Kidney (tissue), 14 donors: ENCODE results near the gene CHSY3. TPM values are rescaled to one million over a fixed set of nuclear protein-coding genes. Genes with fewer than 3 reads are reported as not detected.

Experiments
- DNase-seq, 5 donors: peaks; one replicate each; pipeline ENCODE4 v3.0.0-alpha.2; 2013 to 2020
- FAIRE-seq: peaks from 2 replicates; lab custom pipeline; 2012; peaks lifted over from hg19 to GRCh38; lab: Jason Lieb, UNC
- H3K27ac ChIP-seq, 2 donors: one replicate each; pipeline ENCODE4 v1.7.0; 2013; ENCODE audit warnings: low read depth in 2 of 2, low read length in 2 of 2, inconsistent platforms in 1 of 2
- H3K27me3 ChIP-seq: one replicate; pipeline ENCODE4 v1.7.1; 2013; ENCODE audit warnings: low read length, inconsistent platforms; ENCODE audit not compliant: control insufficient read depth, insufficient read depth
- H3K36me3 ChIP-seq, 3 donors: one replicate each; pipeline versions ENCODE4 v1.7.0 to v1.7.1; 2013; ENCODE audit warnings: low read length in 3 of 3, control low read depth in 1 of 3, inconsistent platforms in 1 of 3; ENCODE audit not compliant: insufficient read depth in 3 of 3, control insufficient read depth in 2 of 3
- H3K4me1 ChIP-seq, 3 donors: one replicate each; pipeline versions ENCODE4 v1.7.0 to v1.7.1; 2013; ENCODE audit warnings: low read length in 3 of 3, inconsistent platforms in 1 of 3, low read depth in 1 of 3; ENCODE audit not compliant: control insufficient read depth in 2 of 3, insufficient read depth in 2 of 3
- H3K4me3 ChIP-seq, 3 donors: one replicate each; pipeline versions ENCODE4 v1.7.0 to v1.8.1; 2013; ENCODE audit warnings: low read length in 3 of 3, control low read depth in 1 of 3, inconsistent platforms in 1 of 3
- H3K9ac ChIP-seq, 3 donors: one replicate each; pipeline versions ENCODE4 v1.7.0 to v1.7.1; 2013; ENCODE audit warnings: low read length in 3 of 3, control low read depth in 1 of 3, inconsistent platforms in 1 of 3
- H3K9me3 ChIP-seq, 3 donors: one replicate each; pipeline versions ENCODE4 v1.7.0 to v1.7.1; 2013; ENCODE audit warnings: low read length in 3 of 3, control low read depth in 1 of 3, inconsistent platforms in 1 of 3; ENCODE audit not compliant: control insufficient read depth in 2 of 3, insufficient read depth in 1 of 3
- intact Hi-C: fragments of 100-400 bp; cut with DNase I; formaldehyde crosslinking; loops from one replicate; pipeline ENCODE4 v1.11.1; 2022
- polyA plus RNA-seq: library from polyadenylated mRNA; stranded (reverse); fragments of 350-450 nt; fragmentation: Illumina TruSeq; extraction: RNeasy Lipid Tissue Mini Kit (QIAGEN cat#74804); gene quantifications from one replicate; pipeline ENCODE4 v1.2.3, GENCODE V29; 2014; ENCODE audit warnings: low read depth, low replicate concordance; ENCODE audit not compliant: insufficient read depth
- total RNA-seq: library from RNA; stranded (reverse); fragmentation: NEBNext Ultra II Directional; extraction: Animal tissue kit (Norgen Biotek cat#: 25700); gene quantifications from one replicate; pipeline ENCODE4 v1.2.1, GENCODE V29; 2021
- TF ChIP-seq, protein P1 (sequence below): IDR thresholded peaks from 3 replicates; pipeline ENCODE4 v1.5.1; 2012; ENCODE audit warnings: mild to moderate bottlenecking, moderate library complexity, borderline replicate concordance; ENCODE audit not compliant: insufficient read depth; ENCODE audit errors: extremely low read depth
- donor health status: control.
- donor health status: control.
- donor health status: control.
- donor health status: control.
- donor health status: control.
- donor health status: DM: yes; HTN: yes; CAD: no.
- donor health status: Normal renal cell carcinoma (clear cell type).

Gene CHSY3
- total and polyA plus RNA-seq, 2 donors from 2014 or later = 0.13 to 3.0 TPM

DNA sequence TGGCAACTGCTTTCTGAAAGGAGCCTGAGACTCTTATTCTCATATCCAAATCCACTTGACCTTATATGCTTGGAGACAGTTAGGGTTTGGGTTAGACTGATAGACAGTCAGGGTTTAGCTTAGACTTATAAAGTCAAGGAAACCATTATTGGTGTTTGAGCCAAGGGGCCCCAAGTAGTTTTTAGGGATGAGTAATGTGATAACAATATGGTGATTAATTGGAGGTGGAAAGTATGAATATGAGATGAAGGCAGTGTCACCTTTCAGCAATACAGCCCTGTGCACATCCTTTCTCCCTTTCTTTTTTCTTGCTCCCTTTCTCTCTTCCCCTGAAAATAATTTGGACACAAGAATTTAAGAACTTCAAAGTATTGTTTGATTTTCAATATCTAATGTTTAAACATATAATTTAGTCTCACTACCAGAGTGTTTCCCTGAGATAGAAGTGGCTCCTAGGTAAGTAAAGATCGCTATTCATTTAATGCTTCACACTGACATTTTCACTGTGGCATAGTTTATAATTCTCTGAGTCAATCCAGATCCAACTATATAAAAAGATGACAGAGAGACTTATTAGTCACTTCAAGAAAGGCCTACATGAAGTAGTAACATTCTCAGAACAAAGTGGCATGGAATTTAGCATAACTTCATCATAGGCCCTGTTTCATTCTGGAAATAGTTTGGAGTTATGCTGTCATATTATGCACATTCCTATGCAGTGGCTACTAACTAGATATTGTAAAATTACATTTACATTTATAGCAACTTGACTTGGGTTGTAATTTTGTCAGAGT is 200.8 kb downstream of the CHSY3 start:
- FAIRE-seq (no peak), DNase-seq (no peak)
- H3K4me1 ChIP-seq = no peaks in the 10 kb centered on the region
- TF ChIP-seq, protein P1, sequence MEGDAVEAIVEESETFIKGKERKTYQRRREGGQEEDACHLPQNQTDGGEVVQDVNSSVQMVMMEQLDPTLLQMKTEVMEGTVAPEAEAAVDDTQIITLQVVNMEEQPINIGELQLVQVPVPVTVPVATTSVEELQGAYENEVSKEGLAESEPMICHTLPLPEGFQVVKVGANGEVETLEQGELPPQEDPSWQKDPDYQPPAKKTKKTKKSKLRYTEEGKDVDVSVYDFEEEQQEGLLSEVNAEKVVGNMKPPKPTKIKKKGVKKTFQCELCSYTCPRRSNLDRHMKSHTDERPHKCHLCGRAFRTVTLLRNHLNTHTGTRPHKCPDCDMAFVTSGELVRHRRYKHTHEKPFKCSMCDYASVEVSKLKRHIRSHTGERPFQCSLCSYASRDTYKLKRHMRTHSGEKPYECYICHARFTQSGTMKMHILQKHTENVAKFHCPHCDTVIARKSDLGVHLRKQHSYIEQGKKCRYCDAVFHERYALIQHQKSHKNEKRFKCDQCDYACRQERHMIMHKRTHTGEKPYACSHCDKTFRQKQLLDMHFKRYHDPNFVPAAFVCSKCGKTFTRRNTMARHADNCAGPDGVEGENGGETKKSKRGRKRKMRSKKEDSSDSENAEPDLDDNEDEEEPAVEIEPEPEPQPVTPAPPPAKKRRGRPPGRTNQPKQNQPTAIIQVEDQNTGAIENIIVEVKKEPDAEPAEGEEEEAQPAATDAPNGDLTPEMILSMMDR = no peak
- intact Hi-C loops = no loop called here
- no peak overlapping the region for H3K27ac ChIP-seq
- H3K9me3 ChIP-seq = no peaks in the 10 kb centered on the region
- no peak overlapping the region for H3K4me3 ChIP-seq
- H3K9ac ChIP-seq = no peak overlapping the region
- no peaks in the 10 kb centered on the region for H3K36me3 ChIP-seq
- no peaks in the 10 kb centered on the region for H3K27me3 ChIP-seq

DNA sequence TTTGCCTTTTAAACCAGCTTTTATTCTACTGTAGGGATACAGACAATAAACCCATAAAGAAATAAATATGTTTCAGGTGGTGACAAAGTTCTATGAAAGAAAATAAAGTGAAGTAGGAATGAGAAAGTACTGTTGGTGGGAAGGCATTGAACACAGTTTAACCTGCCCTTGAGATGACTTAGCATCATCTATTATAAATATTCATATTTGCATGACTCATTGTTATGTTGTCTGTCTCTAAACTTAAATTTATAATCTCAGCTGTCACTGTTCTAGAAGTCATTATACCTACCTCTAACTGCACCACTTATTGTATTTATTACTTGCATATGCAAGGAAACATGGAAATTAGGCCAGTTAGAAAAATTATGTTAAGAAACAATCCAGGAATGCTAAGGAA is 202.2 kb downstream of the CHSY3 start:
- intact Hi-C loops = no loop called here
- FAIRE-seq = no peak
- H3K27ac ChIP-seq = no peak overlapping the region
- DNase-seq = no peak
- no peak overlapping the region for H3K9ac ChIP-seq
- no peaks in the 10 kb centered on the region for H3K4me1 ChIP-seq
- H3K9me3 ChIP-seq = no peaks in the 10 kb centered on the region
- TF ChIP-seq, protein P1 = no peak
- H3K4me3 ChIP-seq = no peak overlapping the region
- no peaks in the 10 kb centered on the region for H3K36me3 ChIP-seq
- no peaks in the 10 kb centered on the region for H3K27me3 ChIP-seq

DNA sequence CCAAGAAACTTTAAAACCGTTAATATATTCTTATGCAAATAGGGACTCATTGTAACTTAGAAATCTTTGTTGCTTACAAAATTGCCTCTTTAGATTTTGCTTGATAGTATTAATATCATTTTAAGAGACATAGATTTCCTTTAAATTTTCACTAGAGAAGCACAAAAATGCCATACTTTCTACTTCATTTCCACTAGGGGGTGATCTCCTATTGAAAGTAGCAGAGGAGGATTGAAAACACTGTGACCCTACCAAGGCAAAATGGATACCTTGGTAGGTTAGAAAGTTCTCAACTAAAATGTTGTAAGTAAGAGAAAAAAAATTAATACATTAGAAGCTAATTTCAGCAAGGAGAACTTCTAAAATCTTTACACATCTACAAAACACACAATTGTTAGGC is 204.9 kb downstream of the CHSY3 start:
- intact Hi-C loops = no loop called here
- Histone ChIP-seq H3K9ac (no peak overlapping the region), H3K4me1 (no peaks in the 10 kb centered on the region), H3K27ac (no peak overlapping the region), H3K36me3 (no peaks in the 10 kb centered on the region), H3K9me3 (no peaks in the 10 kb centered on the region), H3K4me3 (no peak overlapping the region), H3K27me3 (no peaks in the 10 kb centered on the region)
- TF ChIP-seq, protein P1 = no peak
- FAIRE-seq (peak; percentile 38), DNase-seq (peak in 2 of 5 donors; percentile 27 to 44)
